ENCODE results near the gene ERVW-1. TPM values are rescaled to one million over a fixed set of nuclear protein-coding genes. Genes with fewer than 3 reads are reported as not detected.

Gene ERVW-1
- total RNA-seq, 2 experiments from 2014 or later: not detected

Other genes with a start within 250 kb of the ERVW-1 start
- gene KRIT1, start 232.0 kb downstream of the ERVW-1 start, total RNA-seq: 10 to 100 TPM; 29.2 to 29.3 TPM
- 10 to 100 TPM; 34.8 to 39.9 TPM for gene ANKIB1, start 232.0 kb downstream of the ERVW-1 start, total RNA-seq
- 10 to 100 TPM; 19.4 to 21.2 TPM for gene GATAD1, start 30.5 kb downstream of the ERVW-1 start, total RNA-seq
- gene PEX1, start 50.6 kb upstream of the ERVW-1 start, total RNA-seq: 10 to 100 TPM; 16.9 to 17.0 TPM
- gene RBM48, start 50.8 kb upstream of the ERVW-1 start, total RNA-seq: 10 to 100 TPM; 11.7 to 14.0 TPM
- 10 to 100 TPM; 21.7 to 25.5 TPM for gene FAM133B, start 112.4 kb upstream of the ERVW-1 start, total RNA-seq